Left renal cortex interstitium (tissue), 4 donors: ENCODE data around the gene USP17L5. TPM values are rescaled to one million over a fixed set of nuclear protein-coding genes. Genes with fewer than 3 reads are reported as not detected.
"Not testable (repeated sequence)": the region's sequence is repeated elsewhere in the genome, so short reads cannot be mapped to it uniquely, and the experiment has no call there.

Source experiments
- DNase-seq, 4 donors: peaks; one replicate each; pipeline ENCODE4 v3.0.0-alpha.2; 2013; ENCODE audit warnings: low read depth in 4 of 4, low spot score in 2 of 4, missing footprints in 1 of 4
- polyA plus RNA-seq, 4 donors: library from polyadenylated mRNA; unstranded; fragments of 120-200 nt; gene quantifications; one replicate each; pipeline ENCODE4 v1.2.1, GENCODE V29; 2013; ENCODE audit not compliant: insufficient read length in 4 of 4

Gene USP17L5, protein sequence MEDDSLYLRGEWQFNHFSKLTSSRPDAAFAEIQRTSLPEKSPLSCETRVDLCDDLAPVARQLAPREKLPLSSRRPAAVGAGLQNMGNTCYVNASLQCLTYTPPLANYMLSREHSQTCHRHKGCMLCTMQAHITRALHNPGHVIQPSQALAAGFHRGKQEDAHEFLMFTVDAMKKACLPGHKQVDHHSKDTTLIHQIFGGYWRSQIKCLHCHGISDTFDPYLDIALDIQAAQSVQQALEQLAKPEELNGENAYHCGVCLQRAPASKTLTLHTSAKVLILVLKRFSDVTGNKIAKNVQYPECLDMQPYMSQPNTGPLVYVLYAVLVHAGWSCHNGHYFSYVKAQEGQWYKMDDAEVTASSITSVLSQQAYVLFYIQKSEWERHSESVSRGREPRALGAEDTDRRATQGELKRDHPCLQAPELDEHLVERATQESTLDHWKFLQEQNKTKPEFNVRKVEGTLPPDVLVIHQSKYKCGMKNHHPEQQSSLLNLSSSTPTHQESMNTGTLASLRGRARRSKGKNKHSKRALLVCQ
- polyA plus RNA-seq = not detected

DNA sequence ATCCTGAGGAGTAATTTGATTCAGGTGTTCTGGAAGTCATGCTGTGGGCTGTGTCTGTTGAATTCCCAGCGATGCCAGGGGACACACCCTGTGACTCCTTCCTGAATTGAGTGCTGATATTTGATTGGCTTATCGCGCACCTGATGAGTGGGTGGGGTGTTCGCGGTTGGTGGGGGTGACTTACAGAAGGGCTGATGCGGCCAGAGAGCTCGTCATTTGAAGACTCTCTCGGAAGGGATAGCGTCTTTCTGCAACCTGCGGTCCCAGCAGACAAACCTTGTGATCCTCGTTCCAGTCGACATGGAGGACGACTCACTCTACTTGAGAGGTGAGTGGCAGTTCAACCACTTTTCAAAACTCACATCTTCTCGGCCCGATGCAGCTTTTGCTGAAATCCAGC lies at the start of gene USP17L5:
TSS of gene USP17L5 (plus strand) at position 301 of the 400 bp plus-strand sequence. CDS start at position 301, 0 bp downstream.
- not testable (repeated sequence) for DNase-seq

DNA sequence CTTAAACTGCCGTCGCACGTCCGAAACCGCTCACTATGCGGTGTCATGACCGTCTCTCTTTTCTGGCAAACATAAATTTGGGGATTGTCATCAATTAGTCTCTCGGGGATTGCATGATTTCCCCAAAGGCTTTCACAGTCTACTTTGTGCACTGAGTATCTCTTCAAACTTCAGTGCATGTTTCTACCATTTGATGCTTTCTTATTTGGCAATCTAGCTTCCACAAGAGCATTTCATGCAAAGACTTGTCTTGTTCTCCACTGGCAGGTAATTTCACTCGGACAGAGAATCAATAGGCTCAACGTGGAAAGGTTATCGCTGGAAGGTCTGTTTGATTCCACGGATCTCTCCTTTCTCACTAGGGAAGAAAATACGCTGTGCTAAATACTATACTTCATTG lies 15.0 kb upstream of the USP17L5 start:
- not testable (repeated sequence) for DNase-seq

DNA sequence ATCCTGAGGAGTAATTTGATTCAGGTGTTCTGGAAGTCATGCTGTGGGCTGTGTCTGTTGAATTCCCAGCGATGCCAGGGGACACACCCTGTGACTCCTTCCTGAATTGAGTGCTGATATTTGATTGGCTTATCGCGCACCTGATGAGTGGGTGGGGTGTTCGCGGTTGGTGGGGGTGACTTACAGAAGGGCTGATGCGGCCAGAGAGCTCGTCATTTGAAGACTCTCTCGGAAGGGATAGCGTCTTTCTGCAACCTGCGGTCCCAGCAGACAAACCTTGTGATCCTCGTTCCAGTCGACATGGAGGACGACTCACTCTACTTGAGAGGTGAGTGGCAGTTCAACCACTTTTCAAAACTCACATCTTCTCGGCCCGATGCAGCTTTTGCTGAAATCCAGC lies 14.3 kb upstream of the USP17L5 start, which contains the start of gene USP17L24:
TSS of gene USP17L24 (plus strand) at position 301 of the 400 bp plus-strand sequence. CDS start at position 301, 0 bp downstream.
- not testable (repeated sequence) for DNase-seq

DNA sequence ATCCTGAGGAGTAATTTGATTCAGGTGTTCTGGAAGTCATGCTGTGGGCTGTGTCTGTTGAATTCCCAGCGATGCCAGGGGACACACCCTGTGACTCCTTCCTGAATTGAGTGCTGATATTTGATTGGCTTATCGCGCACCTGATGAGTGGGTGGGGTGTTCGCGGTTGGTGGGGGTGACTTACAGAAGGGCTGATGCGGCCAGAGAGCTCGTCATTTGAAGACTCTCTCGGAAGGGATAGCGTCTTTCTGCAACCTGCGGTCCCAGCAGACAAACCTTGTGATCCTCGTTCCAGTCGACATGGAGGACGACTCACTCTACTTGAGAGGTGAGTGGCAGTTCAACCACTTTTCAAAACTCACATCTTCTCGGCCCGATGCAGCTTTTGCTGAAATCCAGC lies 9.6 kb upstream of the USP17L5 start, which contains the start of gene USP17L25:
TSS of gene USP17L25 (plus strand) at position 301 of the 400 bp plus-strand sequence. CDS start at position 301, 0 bp downstream.
- DNase-seq = not testable (repeated sequence)

DNA sequence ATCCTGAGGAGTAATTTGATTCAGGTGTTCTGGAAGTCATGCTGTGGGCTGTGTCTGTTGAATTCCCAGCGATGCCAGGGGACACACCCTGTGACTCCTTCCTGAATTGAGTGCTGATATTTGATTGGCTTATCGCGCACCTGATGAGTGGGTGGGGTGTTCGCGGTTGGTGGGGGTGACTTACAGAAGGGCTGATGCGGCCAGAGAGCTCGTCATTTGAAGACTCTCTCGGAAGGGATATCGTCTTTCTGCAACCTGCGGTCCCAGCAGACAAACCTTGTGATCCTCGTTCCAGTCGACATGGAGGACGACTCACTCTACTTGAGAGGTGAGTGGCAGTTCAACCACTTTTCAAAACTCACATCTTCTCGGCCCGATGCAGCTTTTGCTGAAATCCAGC lies 4.8 kb upstream of the USP17L5 start, which contains the start of gene USP17L26:
TSS of gene USP17L26 (plus strand) at position 301 of the 400 bp plus-strand sequence. CDS start at position 301, 0 bp downstream.
- DNase-seq = not testable (repeated sequence)

DNA sequence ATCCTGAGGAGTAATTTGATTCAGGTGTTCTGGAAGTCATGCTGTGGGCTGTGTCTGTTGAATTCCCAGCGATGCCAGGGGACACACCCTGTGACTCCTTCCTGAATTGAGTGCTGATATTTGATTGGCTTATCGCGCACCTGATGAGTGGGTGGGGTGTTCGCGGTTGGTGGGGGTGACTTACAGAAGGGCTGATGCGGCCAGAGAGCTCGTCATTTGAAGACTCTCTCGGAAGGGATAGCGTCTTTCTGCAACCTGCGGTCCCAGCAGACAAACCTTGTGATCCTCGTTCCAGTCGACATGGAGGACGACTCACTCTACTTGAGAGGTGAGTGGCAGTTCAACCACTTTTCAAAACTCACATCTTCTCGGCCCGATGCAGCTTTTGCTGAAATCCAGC lies 4.6 kb downstream of the USP17L5 start, which contains the start of gene USP17L27:
TSS of gene USP17L27 (plus strand) at position 301 of the 400 bp plus-strand sequence. CDS start at position 301, 0 bp downstream.
- DNase-seq = not testable (repeated sequence)

DNA sequence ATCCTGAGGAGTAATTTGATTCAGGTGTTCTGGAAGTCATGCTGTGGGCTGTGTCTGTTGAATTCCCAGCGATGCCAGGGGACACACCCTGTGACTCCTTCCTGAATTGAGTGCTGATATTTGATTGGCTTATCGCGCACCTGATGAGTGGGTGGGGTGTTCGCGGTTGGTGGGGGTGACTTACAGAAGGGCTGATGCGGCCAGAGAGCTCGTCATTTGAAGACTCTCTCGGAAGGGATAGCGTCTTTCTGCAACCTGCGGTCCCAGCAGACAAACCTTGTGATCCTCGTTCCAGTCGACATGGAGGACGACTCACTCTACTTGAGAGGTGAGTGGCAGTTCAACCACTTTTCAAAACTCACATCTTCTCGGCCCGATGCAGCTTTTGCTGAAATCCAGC lies 9.4 kb downstream of the USP17L5 start, which contains the start of gene USP17L28:
TSS of gene USP17L28 (plus strand) at position 301 of the 400 bp plus-strand sequence. CDS start at position 301, 0 bp downstream.
- not testable (repeated sequence) for DNase-seq

DNA sequence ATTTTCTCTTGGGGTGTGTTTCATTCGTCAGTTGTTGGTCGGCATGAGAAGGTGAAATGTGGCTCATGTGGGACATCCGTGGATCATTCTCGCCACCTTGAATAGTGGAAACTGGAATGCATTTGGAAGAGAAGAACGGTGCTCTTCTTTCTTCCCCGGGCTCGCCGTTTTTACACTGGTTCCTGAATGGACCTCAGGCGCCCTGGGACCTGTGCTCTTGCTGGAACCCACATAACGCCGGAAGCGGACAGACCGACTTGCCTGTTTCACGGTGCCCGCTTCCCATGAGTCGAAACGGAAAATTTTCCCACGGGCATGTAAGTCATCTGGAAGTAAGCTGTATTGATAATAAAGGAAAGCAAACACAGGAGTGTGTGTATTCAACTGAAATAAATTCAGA lies 11.7 kb downstream of the USP17L5 start:
- not testable (repeated sequence) for DNase-seq

DNA sequence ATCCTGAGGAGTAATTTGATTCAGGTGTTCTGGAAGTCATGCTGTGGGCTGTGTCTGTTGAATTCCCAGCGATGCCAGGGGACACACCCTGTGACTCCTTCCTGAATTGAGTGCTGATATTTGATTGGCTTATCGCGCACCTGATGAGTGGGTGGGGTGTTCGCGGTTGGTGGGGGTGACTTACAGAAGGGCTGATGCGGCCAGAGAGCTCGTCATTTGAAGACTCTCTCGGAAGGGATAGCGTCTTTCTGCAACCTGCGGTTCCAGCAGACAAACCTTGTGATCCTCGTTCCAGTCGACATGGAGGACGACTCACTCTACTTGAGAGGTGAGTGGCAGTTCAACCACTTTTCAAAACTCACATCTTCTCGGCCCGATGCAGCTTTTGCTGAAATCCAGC lies 14.1 kb downstream of the USP17L5 start, which contains the start of gene USP17L29:
TSS of gene USP17L29 (plus strand) at position 301 of the 400 bp plus-strand sequence. CDS start at position 301, 0 bp downstream.
- not testable (repeated sequence) for DNase-seq

DNA sequence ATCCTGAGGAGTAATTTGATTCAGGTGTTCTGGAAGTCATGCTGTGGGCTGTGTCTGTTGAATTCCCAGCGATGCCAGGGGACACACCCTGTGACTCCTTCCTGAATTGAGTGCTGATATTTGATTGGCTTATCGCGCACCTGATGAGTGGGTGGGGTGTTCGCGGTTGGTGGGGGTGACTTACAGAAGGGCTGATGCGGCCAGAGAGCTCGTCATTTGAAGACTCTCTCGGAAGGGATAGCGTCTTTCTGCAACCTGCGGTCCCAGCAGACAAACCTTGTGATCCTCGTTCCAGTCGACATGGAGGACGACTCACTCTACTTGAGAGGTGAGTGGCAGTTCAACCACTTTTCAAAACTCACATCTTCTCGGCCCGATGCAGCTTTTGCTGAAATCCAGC lies 23.6 kb downstream of the USP17L5 start, which contains the start of gene USP17L30:
TSS of gene USP17L30 (plus strand) at position 301 of the 400 bp plus-strand sequence. CDS start at position 301, 0 bp downstream.
- not testable (repeated sequence) for DNase-seq

DNA sequence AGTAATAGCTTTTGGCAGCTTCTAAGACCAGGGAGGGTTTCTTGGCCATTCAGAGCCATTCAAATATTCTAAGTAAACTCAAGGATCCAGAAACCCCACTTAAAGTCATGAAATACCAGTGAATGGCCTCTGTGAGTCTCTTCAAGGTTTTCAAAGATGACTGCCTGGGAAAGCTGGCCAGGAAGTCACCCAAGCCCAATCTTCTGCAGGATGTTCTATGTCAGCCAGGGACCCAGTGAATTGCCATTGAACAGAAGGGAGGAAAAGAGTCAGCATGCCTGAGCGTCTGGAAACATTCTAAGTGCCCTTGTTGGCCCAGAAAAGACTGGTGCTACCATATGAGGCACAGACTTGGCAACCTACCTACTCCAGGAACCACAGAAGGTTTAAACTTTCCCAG lies 40.7 kb downstream of the USP17L5 start:
- DNase-seq = not testable (repeated sequence)

DNA sequence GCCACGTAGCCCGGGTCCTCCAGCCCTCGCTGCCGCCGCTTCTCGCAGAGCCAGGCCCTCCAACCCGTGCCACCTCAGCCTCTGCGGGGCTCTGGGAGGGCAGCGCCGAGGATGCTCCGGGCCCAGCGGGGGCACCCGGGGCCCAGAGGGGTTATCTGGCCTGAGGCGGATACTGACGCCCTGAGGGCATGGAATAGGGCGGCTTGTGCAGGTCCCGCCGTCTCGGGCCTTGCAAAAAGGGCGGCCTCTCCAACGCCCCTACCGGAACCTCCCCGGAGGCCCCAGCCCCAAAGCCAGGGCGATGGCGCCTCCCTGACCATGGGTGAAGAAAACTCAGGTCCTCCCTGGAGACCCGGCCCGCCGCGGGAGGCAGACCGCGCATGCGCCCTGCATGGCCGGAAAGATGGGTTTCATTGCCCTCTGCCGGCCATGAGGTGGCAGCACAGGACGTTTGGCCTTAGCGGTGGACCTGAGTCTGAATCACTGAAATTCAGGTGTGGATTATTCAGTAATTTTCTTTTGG lies 41.9 kb downstream of the USP17L5 start:
- peak in 2 of 4 donors; percentile 0 to 1 for DNase-seq

DNA sequence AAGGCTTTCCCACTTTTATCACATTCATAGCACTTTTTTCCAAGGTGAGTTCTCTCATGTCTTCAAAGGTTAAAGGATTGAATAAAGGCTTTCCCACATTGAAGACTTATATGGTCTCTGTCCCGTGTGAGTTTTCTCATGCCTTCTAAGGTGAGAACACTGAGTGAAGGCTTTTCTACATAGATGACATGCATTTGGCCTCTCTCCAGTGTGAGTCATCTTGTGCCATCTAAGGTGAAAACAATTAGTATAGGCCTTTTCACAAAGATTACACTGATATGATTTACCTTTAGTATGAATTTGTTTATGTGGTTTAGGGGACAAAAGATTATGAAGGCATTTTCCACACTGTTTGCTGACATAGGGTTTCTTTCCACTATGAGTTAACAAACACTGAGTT lies 44.9 kb downstream of the USP17L5 start:
- no peak for DNase-seq

DNA sequence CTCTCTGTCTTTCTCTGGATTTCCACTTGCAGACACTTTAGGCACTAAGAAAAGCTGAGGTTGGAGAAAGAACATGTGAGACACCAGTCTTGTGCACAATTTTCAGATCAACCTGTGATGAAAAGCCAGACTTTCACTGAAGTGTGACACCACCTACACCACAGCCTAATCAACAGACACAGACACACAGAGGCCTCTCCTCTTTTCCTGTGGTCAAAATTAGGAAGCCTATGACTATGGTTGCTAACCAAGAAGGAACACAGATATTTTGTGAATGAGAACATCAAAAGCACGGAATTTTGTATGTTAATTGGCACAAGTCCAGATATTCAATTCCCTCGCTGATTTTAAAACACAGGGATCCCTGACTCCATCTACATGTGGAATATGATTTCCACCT lies 49.8 kb downstream of the USP17L5 start:
- DNase-seq = not testable (repeated sequence)

Other genes starting within 250 kb of the USP17L5 start
- under 1 TPM in 1 of 4 donors, not detected in 3; 0.06 TPM for gene FAM90A26, start 169.0 kb upstream of the USP17L5 start, polyA plus RNA-seq
- gene USP17L10, start 128.7 kb upstream of the USP17L5 start, polyA plus RNA-seq = not detected
- not detected for gene USP17L11, start 124.0 kb upstream of the USP17L5 start, polyA plus RNA-seq
- not detected for gene USP17L12, start 119.3 kb upstream of the USP17L5 start, polyA plus RNA-seq
- not detected for gene USP17L13, start 114.5 kb upstream of the USP17L5 start, polyA plus RNA-seq
- not detected for gene USP17L15, start 105.0 kb upstream of the USP17L5 start, polyA plus RNA-seq
- gene USP17L17, start 95.5 kb upstream of the USP17L5 start, polyA plus RNA-seq = not detected
- gene USP17L18, start 90.8 kb upstream of the USP17L5 start, polyA plus RNA-seq = not detected
- not detected for gene USP17L19, start 86.0 kb upstream of the USP17L5 start, polyA plus RNA-seq
- not detected for gene USP17L20, start 81.3 kb upstream of the USP17L5 start, polyA plus RNA-seq
- gene USP17L21, start 76.5 kb upstream of the USP17L5 start, polyA plus RNA-seq = not detected
- under 1 TPM in 1 of 4 donors, not detected in 3; 0.13 TPM for gene USP17L22, start 71.8 kb upstream of the USP17L5 start, polyA plus RNA-seq
- gene USP17L24, start 14.2 kb upstream of the USP17L5 start, polyA plus RNA-seq = not detected
- gene USP17L25, start 9.5 kb upstream of the USP17L5 start, polyA plus RNA-seq = not detected
- gene USP17L26, start 4.7 kb upstream of the USP17L5 start, polyA plus RNA-seq = not detected
- gene USP17L27, start 4.7 kb downstream of the USP17L5 start, polyA plus RNA-seq = not detected
- not detected for gene USP17L28, start 9.5 kb downstream of the USP17L5 start, polyA plus RNA-seq
- not detected for gene USP17L29, start 14.2 kb downstream of the USP17L5 start, polyA plus RNA-seq
- gene USP17L30, start 23.7 kb downstream of the USP17L5 start, polyA plus RNA-seq = not detected
- not detected for gene DEFB131A, start 105.0 kb downstream of the USP17L5 start, polyA plus RNA-seq